PC-9 (cell line): ENCODE results near the gene M1AP. TPM values are rescaled to one million over a fixed set of nuclear protein-coding genes. Genes with fewer than 3 reads are reported as not detected.

ENCODE experiments used
- BruUV-seq: library from RNA; stranded (reverse); fragments of 400-500 nt; replicated peaks from 2 replicates; lab custom pipeline; 2021; lab: Mats Ljungman, UMichigan
- CTCF ChIA-PET: fragments of 300-600 bp; sonication (Branson Sonifier 250); formaldehyde crosslinking; loops from one replicate; lab custom pipeline; 2022; ENCODE audit warnings: antibody characterized with exemption; lab: Charles Lee
- POLR2A ChIA-PET: fragments of 300-600 bp; sonication (Branson Sonifier 250); formaldehyde crosslinking; loops from one replicate; lab custom pipeline; 2022; ENCODE audit warnings: antibody characterized with exemption; ENCODE audit not compliant: unreplicated experiment; lab: Charles Lee
- DNase-seq, 2 experiments: peaks; one replicate each; pipeline versions ENCODE4 v3.0.0 to v3.0.0-alpha.2; 2015 to 2022; ENCODE audit warnings: mixed read lengths in 1 of 2
- H2AFZ ChIP-seq: fragments of 200-600 bp; sonication (generic); 2 replicates; pipeline ENCODE4 v1.8.1; 2017; ENCODE audit warnings: antibody characterized with exemption
- H3F3A ChIP-seq: fragments of 200-600 bp; sonication (generic); 2 replicates; pipeline ENCODE4 v1.8.1; 2017; ENCODE audit warnings: antibody characterized with exemption, mild to moderate bottlenecking, low read depth; ENCODE audit not compliant: insufficient read depth
- H3K27ac ChIP-seq: fragments of 200-600 bp; sonication (generic); 2 replicates; pipeline ENCODE4 v1.6.1; 2016; ENCODE audit warnings: mixed run types
- H3K27me3 ChIP-seq: fragments of 200-600 bp; sonication (generic); 2 replicates; pipeline ENCODE4 v1.6.1; 2016; ENCODE audit warnings: low read depth, mixed run types; ENCODE audit not compliant: insufficient read depth
- H3K36me3 ChIP-seq: fragments of 200-600 bp; sonication (generic); 2 replicates; pipeline ENCODE4 v1.6.1; 2016; ENCODE audit warnings: low read depth, mixed run types
- H3K4me1 ChIP-seq: fragments of 200-600 bp; sonication (generic); replicated peaks from 2 replicates; pipeline ENCODE4 v1.6.1; 2016; ENCODE audit warnings: mixed run types; ENCODE audit not compliant: insufficient read depth
- H3K4me2 ChIP-seq: fragments of 200-600 bp; sonication (generic); 2 replicates; pipeline ENCODE4 v1.6.1; 2017; ENCODE audit warnings: mixed run types
- H3K4me3 ChIP-seq: fragments of 200-600 bp; sonication (generic); 2 replicates; pipeline ENCODE4 v1.6.1; 2016; ENCODE audit warnings: mixed run types
- H3K79me2 ChIP-seq: fragments of 200-600 bp; sonication (generic); 2 replicates; pipeline ENCODE4 v1.6.1; 2017; ENCODE audit warnings: low read depth, mixed run types
- H3K9me2 ChIP-seq: fragments of 200-600 bp; sonication (generic); 2 replicates; pipeline ENCODE4 v1.8.1; 2017; ENCODE audit warnings: mild to moderate bottlenecking; ENCODE audit not compliant: insufficient read depth
- H3K9me3 ChIP-seq: fragments of 200-600 bp; sonication (generic); 2 replicates; pipeline ENCODE4 v1.8.1; 2016; ENCODE audit warnings: low read depth; ENCODE audit not compliant: insufficient read depth
- H4K20me1 ChIP-seq: fragments of 200-600 bp; sonication (generic); 2 replicates; pipeline ENCODE4 v1.8.1; 2017; ENCODE audit not compliant: insufficient read depth
- EZH2 ChIP-seq: fragments of 200-600 bp; sonication (generic); IDR thresholded peaks from 2 replicates; pipeline ENCODE4 v1.8.0; 2017; ENCODE audit warnings: antibody characterized with exemption, low read depth
- intact Hi-C: fragments of 100-400 bp; cut with micrococcal nuclease; formaldehyde crosslinking; loops from one replicate; pipeline ENCODE4 v1.10.0; 2022; ENCODE audit not compliant: unreplicated experiment
- total RNA-seq: library from RNA; stranded (reverse); gene quantifications from 2 replicates; pipeline ENCODE4 v1.2.3, GENCODE V29; 2021
- TF ChIP-seq, protein P1 (sequence below): fragments of 200-600 bp; sonication (generic); conservative IDR thresholded peaks from 2 replicates; pipeline ENCODE4 v1.6.1; 2017; ENCODE audit warnings: mixed run types, antibody characterized with exemption, mild to moderate bottlenecking, moderate library complexity

The M1AP gene
- total RNA-seq, 1 experiment from 2014 or later = 7.7 TPM

DNA sequence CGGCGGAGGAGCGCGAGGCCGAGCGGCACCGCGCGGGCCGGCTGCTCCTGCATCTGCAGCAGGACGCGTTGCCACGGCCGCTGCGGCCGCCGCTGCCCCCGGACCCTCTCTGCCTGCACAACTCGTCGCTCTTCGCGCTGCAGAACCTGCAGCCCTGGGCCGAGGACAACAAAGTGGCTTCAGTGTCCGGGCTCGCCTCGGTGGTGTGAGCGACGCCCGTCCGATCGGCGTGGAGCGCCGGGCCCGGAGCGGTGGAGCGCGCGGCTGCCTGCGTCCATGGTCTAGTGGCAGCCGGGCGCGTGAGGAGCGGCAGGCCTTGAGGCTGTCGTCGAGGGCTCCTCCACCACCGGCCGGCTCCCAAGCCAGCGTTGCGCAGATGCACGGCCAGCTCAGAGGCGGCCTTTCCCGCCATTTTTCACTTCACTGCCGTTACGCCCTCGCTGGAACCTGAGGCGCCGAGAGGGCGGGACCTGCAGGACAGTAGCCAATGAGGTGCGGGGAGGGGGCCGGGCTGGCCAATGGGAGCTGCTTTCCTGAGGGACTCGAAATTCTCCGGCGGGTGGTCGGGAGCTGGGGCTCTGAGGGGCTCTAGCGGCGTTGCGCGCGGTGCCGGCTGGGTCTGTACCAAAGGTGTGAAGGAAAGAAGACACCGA is 132.0 kb downstream of the M1AP start:
- no peak for DNase-seq
- Histone ChIP-seq H3K27me3 (no peaks in the 10 kb centered on the region), H2AFZ (no peak overlapping the region), H3K9me2 (no peaks in the 10 kb centered on the region), H3K4me3 (no peak overlapping the region), H3K79me2 (no peaks in the 10 kb centered on the region), H3K9me3 (no peaks in the 10 kb centered on the region), H3K27ac (no peak overlapping the region), H3F3A (no peaks in the 10 kb centered on the region), H4K20me1 (no peaks in the 10 kb centered on the region), H3K36me3 (no peaks in the 10 kb centered on the region), H3K4me1 (no peaks in the 10 kb centered on the region), H3K4me2 (no peak overlapping the region)
- no TSS peak for BruUV-seq
- ChIA-PET CTCF (no interaction called here), POLR2A (no interaction called here)
- intact Hi-C loops = no loop called here
- TF ChIP-seq EZH2 = no peak
- TF ChIP-seq, protein P1, sequence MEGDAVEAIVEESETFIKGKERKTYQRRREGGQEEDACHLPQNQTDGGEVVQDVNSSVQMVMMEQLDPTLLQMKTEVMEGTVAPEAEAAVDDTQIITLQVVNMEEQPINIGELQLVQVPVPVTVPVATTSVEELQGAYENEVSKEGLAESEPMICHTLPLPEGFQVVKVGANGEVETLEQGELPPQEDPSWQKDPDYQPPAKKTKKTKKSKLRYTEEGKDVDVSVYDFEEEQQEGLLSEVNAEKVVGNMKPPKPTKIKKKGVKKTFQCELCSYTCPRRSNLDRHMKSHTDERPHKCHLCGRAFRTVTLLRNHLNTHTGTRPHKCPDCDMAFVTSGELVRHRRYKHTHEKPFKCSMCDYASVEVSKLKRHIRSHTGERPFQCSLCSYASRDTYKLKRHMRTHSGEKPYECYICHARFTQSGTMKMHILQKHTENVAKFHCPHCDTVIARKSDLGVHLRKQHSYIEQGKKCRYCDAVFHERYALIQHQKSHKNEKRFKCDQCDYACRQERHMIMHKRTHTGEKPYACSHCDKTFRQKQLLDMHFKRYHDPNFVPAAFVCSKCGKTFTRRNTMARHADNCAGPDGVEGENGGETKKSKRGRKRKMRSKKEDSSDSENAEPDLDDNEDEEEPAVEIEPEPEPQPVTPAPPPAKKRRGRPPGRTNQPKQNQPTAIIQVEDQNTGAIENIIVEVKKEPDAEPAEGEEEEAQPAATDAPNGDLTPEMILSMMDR = no peak

DNA sequence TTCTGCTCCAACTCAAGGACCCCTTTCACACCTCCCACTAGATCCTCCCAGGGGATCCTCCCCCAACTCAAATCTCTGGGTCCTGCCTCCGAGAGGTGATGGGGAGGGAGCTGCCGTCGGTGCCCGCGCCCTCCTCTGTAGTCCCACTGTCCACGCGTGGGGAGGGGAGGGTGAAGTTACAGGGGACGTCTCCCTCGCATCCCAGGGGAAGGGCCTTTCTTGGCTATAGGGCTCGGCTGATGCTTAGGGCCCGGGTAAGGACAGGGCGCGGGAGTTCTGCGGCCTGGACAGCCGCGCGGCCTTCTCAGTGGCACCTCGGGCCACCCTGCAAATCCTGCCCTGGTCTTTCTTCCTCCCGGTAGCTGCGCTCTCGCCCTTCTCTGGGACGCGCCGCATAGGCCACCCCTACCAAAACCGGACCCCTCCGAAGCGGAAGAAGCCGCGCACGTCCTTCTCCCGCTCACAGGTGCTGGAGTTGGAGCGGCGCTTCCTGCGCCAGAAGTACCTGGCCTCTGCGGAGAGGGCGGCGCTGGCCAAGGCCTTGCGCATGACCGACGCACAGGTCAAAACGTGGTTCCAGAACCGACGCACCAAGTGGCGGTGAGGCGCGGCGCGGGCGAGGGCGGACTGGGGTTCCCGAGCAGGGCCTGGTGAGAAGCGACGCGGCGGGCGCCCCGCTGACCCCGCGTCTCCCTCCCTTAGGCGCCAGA is 132.7 kb downstream of the M1AP start:
- H3K9me3 ChIP-seq = no peaks in the 10 kb centered on the region
- H3K4me3 ChIP-seq = no peak overlapping the region
- intact Hi-C loops = no loop called here
- no peak for DNase-seq
- no peaks in the 10 kb centered on the region for H3K79me2 ChIP-seq
- CTCF ChIA-PET = no interaction called here
- TF ChIP-seq, protein P1 = no peak
- TF ChIP-seq EZH2 = no peak
- no TSS peak for BruUV-seq
- no peaks in the 10 kb centered on the region for H4K20me1 ChIP-seq
- no peak overlapping the region for H3K4me2 ChIP-seq
- H3K4me1 ChIP-seq = no peaks in the 10 kb centered on the region
- no peak overlapping the region for H2AFZ ChIP-seq
- POLR2A ChIA-PET = no interaction called here
- no peaks in the 10 kb centered on the region for H3K27me3 ChIP-seq
- no peaks in the 10 kb centered on the region for H3F3A ChIP-seq
- H3K27ac ChIP-seq = no peak overlapping the region
- H3K36me3 ChIP-seq = no peaks in the 10 kb centered on the region
- no peaks in the 10 kb centered on the region for H3K9me2 ChIP-seq

DNA sequence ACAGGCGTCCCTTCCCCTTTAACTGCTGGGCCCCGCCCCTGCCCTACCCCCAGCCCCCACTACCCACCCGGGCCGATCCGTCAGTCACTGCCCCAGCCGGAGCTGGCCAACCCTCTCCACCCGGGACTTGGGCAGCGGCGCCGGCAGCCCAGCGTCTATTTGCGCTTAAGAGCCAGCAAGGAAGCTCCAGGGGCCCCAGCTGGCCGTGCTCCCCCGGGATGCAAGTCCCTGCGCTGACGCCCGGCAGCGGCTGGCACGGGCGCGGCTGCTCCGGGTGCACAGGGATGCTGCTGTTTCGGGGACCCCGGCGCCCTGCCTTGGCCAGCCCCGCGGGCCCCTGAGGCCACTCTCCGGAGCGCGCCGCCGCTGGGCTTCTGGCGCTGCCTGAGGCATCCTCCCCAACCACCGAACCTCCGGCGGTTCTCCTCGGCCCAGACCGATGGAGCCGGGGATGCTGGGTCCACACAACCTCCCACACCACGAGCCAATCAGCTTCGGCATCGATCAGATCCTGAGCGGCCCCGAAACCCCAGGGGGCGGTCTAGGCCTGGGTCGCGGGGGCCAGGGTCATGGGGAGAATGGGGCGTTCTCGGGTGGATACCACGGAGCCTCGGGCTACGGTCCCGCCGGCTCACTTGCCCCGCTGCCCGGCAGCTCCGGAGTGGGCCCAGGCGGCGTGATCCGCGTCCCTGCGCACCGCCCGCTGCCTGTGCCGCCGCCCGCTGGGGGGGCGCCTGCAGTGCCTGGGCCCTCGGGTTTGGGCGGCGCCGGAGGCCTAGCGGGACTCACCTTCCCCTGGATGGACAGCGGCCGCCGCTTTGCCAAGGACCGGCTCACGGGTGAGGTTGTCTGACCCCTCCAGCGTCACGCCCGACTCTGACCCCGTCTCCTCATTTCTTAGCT is 133.5 kb downstream of the M1AP start, which contains the start of gene TLX2:
Gene TLX2 (plus strand): TSS at position 83 of the 903 bp plus-strand sequence. CDS start 357 bp downstream, at position 440.
- BruUV-seq = no TSS peak
- no peak within 1 kb of the TSS for H2AFZ ChIP-seq
- intact Hi-C loops = no loop called here
- POLR2A ChIA-PET = no interaction called here
- no peaks in the 10 kb centered on the region for H3K36me3 ChIP-seq
- no peaks in the 10 kb centered on the region for H3F3A ChIP-seq
- no peaks in the 10 kb centered on the region for H3K4me1 ChIP-seq
- no peaks in the 10 kb centered on the region for H4K20me1 ChIP-seq
- TF ChIP-seq EZH2 = no peak
- TF ChIP-seq, protein P1 = no peak
- no peak within 1 kb of the TSS for H3K27ac ChIP-seq
- no peaks in the 10 kb centered on the region for H3K9me2 ChIP-seq
- no peaks in the 10 kb centered on the region for H3K79me2 ChIP-seq
- H3K4me2 ChIP-seq = no peak within 1 kb of the TSS
- no peak within 1 kb of the TSS for H3K4me3 ChIP-seq
- CTCF ChIA-PET = no interaction called here
- DNase-seq = no peak
- H3K27me3 ChIP-seq = no peaks in the 10 kb centered on the region
- H3K9me3 ChIP-seq = no peaks in the 10 kb centered on the region
